ENCODE results near the gene TMEM109.

DNA sequence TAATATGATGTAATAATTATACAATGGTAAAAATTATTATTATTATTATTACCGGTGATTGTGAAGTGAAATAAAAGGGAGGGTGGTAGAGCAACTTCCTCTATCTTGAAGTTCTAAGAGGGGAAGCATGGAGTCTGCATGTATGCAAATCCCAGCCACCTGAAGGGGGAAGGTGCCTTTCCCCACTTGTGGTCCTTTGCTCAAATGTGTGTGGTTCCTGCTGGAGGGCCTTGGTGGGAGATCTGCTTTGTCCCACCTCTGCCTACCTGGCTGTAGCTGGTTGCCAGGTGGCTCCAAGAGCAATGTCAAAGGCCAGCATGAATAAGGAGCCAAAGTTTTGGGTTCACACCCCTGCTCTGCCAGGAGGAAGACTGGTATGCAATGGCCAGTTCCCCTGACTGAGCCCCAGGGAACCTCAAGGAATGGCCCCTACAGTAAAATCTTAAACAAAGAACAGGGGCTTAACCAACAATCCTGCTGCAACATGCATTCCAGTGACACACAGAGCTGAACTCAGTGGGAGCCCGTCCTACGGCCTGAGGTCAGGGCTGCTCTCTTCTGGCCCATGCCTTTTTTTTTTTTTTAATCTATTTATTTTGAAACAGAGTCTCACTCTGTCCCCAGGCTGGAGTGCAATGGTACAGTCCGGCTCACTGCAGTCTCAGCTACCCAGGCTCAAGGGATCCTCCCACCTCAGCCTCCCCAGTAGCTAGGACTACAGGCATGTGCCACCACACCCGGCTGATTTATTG is 18.8 kb downstream of the TMEM109 start:
- TF ChIP-seq EZH2 (IDR thresholded peaks at IDR 0.05; ENCODE audit: insufficient read depth, poor library complexity, severe bottlenecking): no peak
- TF ChIP-seq EZH2phosphoT487 (IDR thresholded peaks at IDR 0.05; ENCODE audit: insufficient read depth, low read depth): no peak

Measured in GM23248 (cell line).